ENCODE results near the gene TRIM45. TPM values are rescaled to one million over a fixed set of nuclear protein-coding genes. Genes with fewer than 3 reads are reported as not detected.
"Not testable (repeated sequence)": the region's sequence is repeated elsewhere in the genome, so short reads cannot be mapped to it uniquely, and the experiment has no call there.

Gene TRIM45
- total and polyA plus RNA-seq, 8 donors: 0.29 to 6.8 (median 1.9) TPM; not detected in 1

DNA sequence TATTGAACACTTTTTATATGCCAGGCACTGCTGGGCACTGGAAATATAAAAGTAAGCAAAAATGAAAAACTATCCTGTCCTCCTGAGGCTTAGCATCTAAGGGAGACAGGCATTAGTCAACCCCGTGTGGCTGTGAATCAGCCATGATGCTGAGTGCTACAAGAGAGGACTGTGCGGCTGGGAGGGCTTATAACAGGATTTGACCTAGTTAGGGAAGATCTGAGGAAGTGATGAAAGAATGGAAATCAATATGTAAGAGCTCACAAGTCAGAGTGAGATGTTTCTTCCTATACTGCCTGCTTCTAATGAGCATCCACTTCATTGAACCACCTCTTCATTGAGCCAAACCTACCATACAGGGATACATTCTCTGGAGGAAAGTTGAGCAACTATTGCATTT is 15.1 kb downstream of the TRIM45 start:
- Histone ChIP-seq H3K36me3 (peaks cover 0 to 61% (median 51%) of the 10 kb centered on the region in 4 donors), H3K4me3 (no peak overlapping the region), H3K27me3 (no peaks in the 10 kb centered on the region), H3K9me3 (no peaks in the 10 kb centered on the region), H3K27ac (no peak overlapping the region), H3K4me1 (no peaks in the 10 kb centered on the region)
- intact Hi-C loops (cut with DNase I; ENCODE audit: low total_unique reads): no loop called here
- WGBS, 5 donors: 91 to 97% (median 95%) methylated on average over 2 of the region's 2 CpGs
- DNase-seq: no peak
- TF ChIP-seq CTCF (IDR thresholded peaks at IDR 0.05) (no peak), POLR2AphosphoS5 (IDR thresholded peaks at IDR 0.05) (no peak), EP300 (IDR thresholded peaks at IDR 0.05) (no peak), POLR2A (IDR thresholded peaks at IDR 0.05) (no peak)

- Histone ChIP-seq H3K9me3 (no peaks in the 10 kb centered on the region), H3K27me3 (no peaks in the 10 kb centered on the region), H3K4me1 (no peaks in the 10 kb centered on the region), H3K36me3 (peaks cover 0 to 56% (median 49%) of the 10 kb centered on the region in 4 donors), H3K27ac (no peak overlapping the region), H3K4me3 (no peak overlapping the region)
- TF ChIP-seq POLR2A (IDR thresholded peaks at IDR 0.05) (no peak), POLR2AphosphoS5 (IDR thresholded peaks at IDR 0.05) (no peak)
- DNase-seq: no peak
- intact Hi-C loops (cut with DNase I; ENCODE audit: low total_unique reads): no loop called here
These were observed 15.8 kb downstream of the TRIM45 start for GRCh38 chr1:117105722-117106121.

- peaks cover 0 to 54% (median 49%) of the 10 kb centered on the region in 4 donors for H3K36me3 ChIP-seq
- H3K27me3 ChIP-seq: no peaks in the 10 kb centered on the region
- no peaks in the 10 kb centered on the region for H3K9me3 ChIP-seq
- no peak overlapping the region for H3K4me3 ChIP-seq
- WGBS, 5 donors: 58 to 91% (median 75%) methylated on average over 3 of the region's 3 CpGs
- no peak for TF ChIP-seq POLR2A (IDR thresholded peaks at IDR 0.05)
- TF ChIP-seq EP300 (IDR thresholded peaks at IDR 0.05): no peak
- TF ChIP-seq POLR2AphosphoS5 (IDR thresholded peaks at IDR 0.05): no peak
- TF ChIP-seq CTCF (IDR thresholded peaks at IDR 0.05): no peak
- H3K27ac ChIP-seq: no peak overlapping the region
- no peaks in the 10 kb centered on the region for H3K4me1 ChIP-seq
- intact Hi-C loops (cut with DNase I; ENCODE audit: low total_unique reads): no loop called here
- no peak for DNase-seq
These were observed 16.6 kb downstream of the TRIM45 start for GRCh38 chr1:117104986-117105385.

GRCh38 chr1:117101858-117102257 is 19.7 kb downstream of the TRIM45 start:
- DNase-seq; H3K27ac ChIP-seq; H3K9me3 ChIP-seq; H3K4me1 ChIP-seq; H3K4me3 ChIP-seq; intact Hi-C loops (cut with DNase I; ENCODE audit: low total_unique reads); H3K27me3 ChIP-seq: not testable (repeated sequence)
- H3K36me3 ChIP-seq: peaks cover 0 to 68% (median 49%) of the 10 kb centered on the region in 4 donors
- WGBS, 5 donors: 96 to 100% (median 98%) methylated on average over 3 of the region's 3 CpGs

DNA sequence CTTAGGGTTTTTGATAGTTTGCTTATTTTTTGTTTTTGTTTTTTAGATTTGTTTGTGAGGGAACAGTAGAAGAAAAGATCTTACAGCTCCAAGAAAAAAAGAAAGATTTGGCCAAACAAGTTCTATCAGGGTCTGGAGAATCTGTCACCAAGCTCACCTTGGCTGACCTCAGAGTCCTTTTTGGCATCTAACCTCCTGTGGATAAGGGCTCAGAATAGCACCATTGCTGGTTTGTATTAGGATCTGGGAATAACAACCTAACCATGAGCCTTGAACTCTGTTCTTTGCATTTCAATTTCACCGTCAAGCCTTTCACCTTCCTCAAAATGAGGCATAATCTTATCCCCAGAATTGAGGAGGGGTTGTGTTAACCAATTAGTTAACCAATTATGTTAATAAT is 20.2 kb downstream of the TRIM45 start:
- no peak overlapping the region for H3K27ac ChIP-seq
- no peak overlapping the region for H3K4me3 ChIP-seq
- intact Hi-C loops (cut with DNase I; ENCODE audit: low total_unique reads): no loop called here
- H3K9me3 ChIP-seq: no peaks in the 10 kb centered on the region
- H3K4me1 ChIP-seq: peaks cover 0 to 7% (median 3%) of the 10 kb centered on the region in 4 donors
- no peak for DNase-seq
- H3K27me3 ChIP-seq: no peaks in the 10 kb centered on the region
- H3K36me3 ChIP-seq: peaks cover 0 to 73% (median 47%) of the 10 kb centered on the region in 4 donors
- 48 to 88% (median 73%) methylated on average over 1 of the region's 1 CpG for WGBS, 5 donors
- TF ChIP-seq CTCF (IDR thresholded peaks at IDR 0.05) (no peak), EP300 (IDR thresholded peaks at IDR 0.05) (no peak), POLR2AphosphoS5 (IDR thresholded peaks at IDR 0.05) (no peak)

Data from stomach (tissue), 9 donors.